NCI-H345 treated with DMSO at 0.1 percent for 48 hours (cell line): ENCODE results near the gene CCL28.
"Not testable (repeated sequence)": the region's sequence is repeated elsewhere in the genome, so short reads cannot be mapped to it uniquely, and the experiment has no call there.

Experiments
- DNase-seq: peaks from one replicate; lab custom pipeline; 2025; ENCODE audit not compliant: unreplicated experiment; lab: John Stamatoyannopoulos, UW

Gene CCL28

GRCh38 chr5:43412156-43412555, at the start of gene CCL28:
TSS of gene CCL28 (minus strand) at chr5:43412391. CDS start at chr5:43412316, 75 bp downstream.
- DNase-seq = no peak

GRCh38 chr5:43461066-43461465, 48.9 kb upstream of the CCL28 start:
- no peak for DNase-seq

- DNase-seq = no peak
These were observed 44.4 kb upstream of the CCL28 start for GRCh38 chr5:43456556-43456955.

GRCh38 chr5:43441575-43441974, 29.4 kb upstream of the CCL28 start:
- not testable (repeated sequence) for DNase-seq

- no peak for DNase-seq
These were observed 25.0 kb upstream of the CCL28 start for GRCh38 chr5:43437062-43437660.

- no peak for DNase-seq
These were observed 21.2 kb upstream of the CCL28 start for GRCh38 chr5:43433382-43433781.

GRCh38 chr5:43432486-43433375, 20.5 kb upstream of the CCL28 start:
- peak; percentile 11 for DNase-seq

GRCh38 chr5:43429706-43430105, 17.5 kb upstream of the CCL28 start:
- DNase-seq = no peak

GRCh38 chr5:43429016-43429415, 16.8 kb upstream of the CCL28 start:
- DNase-seq = no peak

- no peak for DNase-seq
These were observed 15.1 kb upstream of the CCL28 start for GRCh38 chr5:43427306-43427705.

- no peak for DNase-seq
These were observed 13.8 kb upstream of the CCL28 start for GRCh38 chr5:43425983-43426382.

GRCh38 chr5:43423086-43423485, 10.9 kb upstream of the CCL28 start:
- DNase-seq = not testable (repeated sequence)

GRCh38 chr5:43422143-43422542, 10.0 kb upstream of the CCL28 start:
- peak; percentile 12 for DNase-seq

GRCh38 chr5:43421450-43422133, 9.4 kb upstream of the CCL28 start:
- no peak for DNase-seq

- DNase-seq = no peak
These were observed 8.1 kb upstream of the CCL28 start for GRCh38 chr5:43420241-43420640.

- DNase-seq = no peak
These were observed 6.4 kb upstream of the CCL28 start for GRCh38 chr5:43418561-43418960.

GRCh38 chr5:43416803-43417394, 4.7 kb upstream of the CCL28 start:
- DNase-seq = no peak

- DNase-seq = peak; percentile 16
These were observed 4.0 kb upstream of the CCL28 start for GRCh38 chr5:43415935-43416802.

- no peak for DNase-seq
These were observed 1.8 kb upstream of the CCL28 start for GRCh38 chr5:43413966-43414365.

- peak; percentile 71 for DNase-seq
These were observed 453 bp upstream of the CCL28 start for GRCh38 chr5:43412644-43413043.
